Activated T-helper 9 cell treated with anti-CD3 and anti-CD28 coated beads, Interleukin-2, amount 50 U/mL, for 16 hours (primary cell): ENCODE data around the gene PIGA.

Experiments
- DNase-seq: peaks from one replicate; pipeline ENCODE4 v3.0.0-alpha.2; 2020; ENCODE audit warnings: low read depth

Gene PIGA, protein sequence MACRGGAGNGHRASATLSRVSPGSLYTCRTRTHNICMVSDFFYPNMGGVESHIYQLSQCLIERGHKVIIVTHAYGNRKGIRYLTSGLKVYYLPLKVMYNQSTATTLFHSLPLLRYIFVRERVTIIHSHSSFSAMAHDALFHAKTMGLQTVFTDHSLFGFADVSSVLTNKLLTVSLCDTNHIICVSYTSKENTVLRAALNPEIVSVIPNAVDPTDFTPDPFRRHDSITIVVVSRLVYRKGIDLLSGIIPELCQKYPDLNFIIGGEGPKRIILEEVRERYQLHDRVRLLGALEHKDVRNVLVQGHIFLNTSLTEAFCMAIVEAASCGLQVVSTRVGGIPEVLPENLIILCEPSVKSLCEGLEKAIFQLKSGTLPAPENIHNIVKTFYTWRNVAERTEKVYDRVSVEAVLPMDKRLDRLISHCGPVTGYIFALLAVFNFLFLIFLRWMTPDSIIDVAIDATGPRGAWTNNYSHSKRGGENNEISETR

DNA sequence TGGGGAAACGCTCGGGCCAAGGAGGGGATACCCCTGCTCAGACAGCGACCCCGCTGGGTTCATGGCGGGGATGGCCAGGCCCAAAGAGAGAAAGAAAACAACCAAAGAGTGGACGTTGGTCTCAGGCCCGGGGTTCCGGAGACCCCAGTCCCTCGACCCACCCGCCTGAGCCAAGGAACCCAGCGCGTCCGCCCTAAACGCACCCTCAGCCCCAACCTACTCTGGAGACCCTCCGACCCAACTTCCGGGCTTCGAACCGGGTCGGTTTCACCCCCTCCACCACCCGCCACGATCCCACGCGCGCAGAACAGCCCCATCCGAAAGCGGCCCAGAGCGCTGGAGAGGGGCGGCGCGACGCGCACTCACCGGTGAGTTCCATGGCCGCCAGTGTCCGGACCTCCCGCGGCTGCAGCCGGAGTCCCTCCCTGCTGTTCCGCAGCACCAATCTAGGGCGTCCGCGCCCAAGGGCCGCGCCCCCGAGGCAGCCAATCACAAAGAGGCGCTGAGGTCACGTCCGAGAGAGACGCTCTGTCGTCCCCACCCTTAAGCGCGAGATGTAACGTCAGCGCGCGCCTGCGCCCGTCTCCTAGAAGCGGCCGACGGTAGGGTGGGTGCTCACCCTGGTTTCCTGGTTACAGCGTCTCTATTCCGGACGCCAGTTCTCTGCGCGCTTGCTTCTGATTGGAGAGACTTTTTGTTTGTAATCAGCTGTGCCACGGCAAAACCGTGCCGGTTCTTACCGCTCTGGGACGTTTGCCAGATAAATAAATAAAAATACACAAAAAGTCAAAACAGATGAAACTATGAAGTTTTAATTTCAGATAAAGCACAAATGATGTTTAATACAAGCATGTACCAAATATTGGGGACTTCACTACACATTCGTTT, at the start of gene PIGA:
Gene PIGA, minus strand, starts transcription at position 389 of the 888 bp plus-strand sequence. CDS start 3,593 bp downstream, outside the sequence.
- peak; percentile 85 for DNase-seq

- DNase-seq, result no peak
Measured at GRCh38 chrX:15384304-15384703, 49.0 kb upstream of the PIGA start, which contains the start of gene VEGFD. Gene VEGFD (minus strand): TSS chrX:15384413. CDS start chrX:15383946, 467 bp downstream.

DNA sequence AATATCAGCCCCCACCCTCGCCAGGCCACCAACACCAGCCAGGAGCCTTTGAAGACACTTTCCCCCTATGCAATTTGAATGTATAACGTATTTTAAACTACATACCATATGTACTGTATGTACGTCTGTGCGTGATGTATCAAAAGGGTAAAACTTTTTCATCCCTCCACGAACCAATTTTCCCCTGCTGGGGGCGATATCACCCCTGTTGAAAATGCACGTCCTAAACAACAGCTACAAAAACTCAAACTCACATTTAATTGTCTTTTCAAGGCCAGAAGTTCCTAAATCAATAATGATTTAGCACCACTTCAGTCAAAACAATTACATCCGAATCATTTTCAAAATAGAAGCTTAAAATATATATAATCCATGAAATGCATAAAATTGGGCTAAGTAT, 47.5 kb upstream of the PIGA start:
- no peak for DNase-seq

- DNase-seq, result no peak
Measured at GRCh38 chrX:15376956-15377355, 41.6 kb upstream of the PIGA start.

DNA sequence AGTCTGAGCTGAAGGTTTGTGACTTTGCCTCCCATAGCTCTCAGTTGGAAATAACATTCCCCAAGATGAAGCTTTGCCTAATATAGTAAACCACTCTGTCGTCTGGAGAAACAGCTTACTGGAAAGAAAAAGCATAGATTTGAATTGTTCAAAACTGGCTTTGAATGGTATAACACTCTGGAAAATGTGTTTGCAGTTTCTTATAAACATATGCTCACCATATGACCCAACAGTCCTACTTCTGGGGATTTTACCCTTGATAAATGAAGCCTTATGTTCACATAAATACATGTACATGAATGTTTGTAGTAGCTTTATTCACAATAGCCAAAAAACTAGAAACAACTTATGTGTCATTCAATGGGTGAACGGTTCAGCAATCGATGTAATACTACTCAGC, 38.7 kb upstream of the PIGA start:
- DNase-seq, result no peak

DNA sequence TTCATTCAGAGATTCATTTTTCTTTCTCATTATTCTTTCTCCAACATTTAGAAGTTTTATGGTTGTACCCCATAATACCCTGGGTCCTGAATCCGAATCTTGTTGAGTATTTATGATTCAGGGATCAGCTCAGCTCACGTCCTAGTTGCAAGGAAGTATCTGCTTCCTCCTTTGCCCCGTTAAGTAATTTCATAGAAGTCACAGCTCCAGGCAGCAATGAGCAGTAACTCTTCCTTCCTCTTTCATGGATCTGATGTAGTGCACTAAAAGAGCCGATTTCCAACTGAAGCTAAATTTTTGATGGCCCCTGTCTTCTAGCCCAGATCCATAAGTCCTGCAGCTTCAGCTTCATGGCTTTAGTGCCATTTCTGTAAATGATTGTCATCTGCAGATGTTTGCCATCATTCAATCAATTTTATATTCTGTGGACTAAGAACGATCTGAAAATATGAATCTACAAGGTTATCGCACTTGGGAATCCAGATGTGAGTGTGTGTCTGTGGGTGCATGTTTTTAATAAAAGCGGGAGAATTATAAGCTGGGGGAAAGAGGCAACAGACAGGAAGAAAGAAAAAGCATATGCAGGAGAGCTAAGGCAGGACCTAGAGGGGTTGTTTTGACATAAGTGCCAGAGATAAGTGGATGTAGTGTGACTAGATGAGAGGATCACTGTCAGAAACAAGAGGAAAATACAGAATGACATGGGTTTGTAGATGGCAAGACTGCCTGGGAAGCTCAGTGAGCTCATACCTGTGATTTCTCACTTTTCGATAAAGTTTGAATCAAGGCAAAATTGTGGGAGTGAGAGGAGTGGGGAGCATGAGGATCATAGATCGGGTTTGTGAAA, 31.4 kb upstream of the PIGA start:
- DNase-seq, result no peak

DNA sequence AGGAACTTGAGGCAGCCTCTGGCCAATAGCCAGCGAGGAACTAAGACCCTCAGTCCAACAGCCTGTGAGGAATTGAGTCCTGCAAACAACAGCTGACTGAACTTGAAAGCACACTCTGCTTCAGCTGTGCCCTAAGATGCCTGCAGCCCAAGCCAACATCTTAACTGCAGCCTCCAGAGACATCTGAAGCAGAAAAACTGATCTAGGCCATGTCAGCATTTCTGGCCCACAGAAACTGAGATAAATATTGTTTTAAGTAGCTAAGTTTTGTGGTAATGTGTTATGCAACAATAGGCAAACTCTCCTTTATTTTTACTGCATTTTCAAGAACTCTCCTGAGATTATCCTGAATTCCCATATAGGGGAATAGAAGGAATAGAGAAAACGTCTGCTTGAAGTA, 24.4 kb upstream of the PIGA start:
- DNase-seq, result no peak

DNA sequence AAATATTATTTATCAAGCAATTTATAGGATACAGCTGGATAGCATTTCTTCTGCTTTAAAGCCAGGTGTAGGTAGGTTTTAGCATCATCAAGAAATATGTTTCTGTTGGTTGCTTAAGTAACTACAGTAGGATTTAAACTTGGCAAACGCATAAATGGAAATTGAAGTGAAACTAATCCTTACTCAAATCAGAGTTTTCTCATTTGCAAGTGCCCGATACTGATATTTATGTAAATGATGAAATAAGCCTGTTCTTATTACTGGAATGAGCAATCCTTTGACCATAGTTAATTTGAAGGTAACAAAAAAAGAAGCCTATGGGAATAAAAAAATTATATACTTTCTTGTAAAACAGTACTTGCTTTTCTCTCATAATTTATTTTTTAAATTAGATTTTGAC, 23.2 kb upstream of the PIGA start:
- DNase-seq, result no peak

GRCh38 chrX:15356444-15356843, 21.1 kb upstream of the PIGA start:
- DNase-seq, result no peak

- no peak for DNase-seq
Measured at GRCh38 chrX:15350329-15350996, 15.1 kb upstream of the PIGA start.

DNA sequence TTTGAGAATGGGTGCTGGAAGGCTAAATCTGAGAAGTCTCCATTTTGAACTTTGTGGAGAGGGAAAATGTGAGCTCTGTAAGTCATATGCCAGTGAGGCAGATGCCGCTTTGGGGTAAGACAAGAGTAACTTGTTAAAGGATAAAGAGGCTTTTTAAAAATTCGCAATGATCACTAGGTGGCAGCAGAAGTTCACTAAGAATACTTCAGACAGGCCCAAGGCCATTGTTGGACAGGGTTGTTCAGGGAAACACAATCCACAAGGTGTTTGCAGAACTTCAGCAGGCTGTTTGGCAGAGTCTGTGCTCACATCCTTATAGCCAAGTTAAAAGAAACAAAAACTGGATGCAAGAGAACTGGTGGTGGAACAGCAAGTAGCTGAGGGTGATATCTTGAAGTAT, 13.7 kb upstream of the PIGA start:
- no peak for DNase-seq

GRCh38 chrX:15345976-15346375, 10.7 kb upstream of the PIGA start:
- no peak for DNase-seq

- DNase-seq, result no peak
Measured at GRCh38 chrX:15344106-15344505, 8.8 kb upstream of the PIGA start.

GRCh38 chrX:15343075-15343476, 7.8 kb upstream of the PIGA start:
- DNase-seq, result no peak

DNA sequence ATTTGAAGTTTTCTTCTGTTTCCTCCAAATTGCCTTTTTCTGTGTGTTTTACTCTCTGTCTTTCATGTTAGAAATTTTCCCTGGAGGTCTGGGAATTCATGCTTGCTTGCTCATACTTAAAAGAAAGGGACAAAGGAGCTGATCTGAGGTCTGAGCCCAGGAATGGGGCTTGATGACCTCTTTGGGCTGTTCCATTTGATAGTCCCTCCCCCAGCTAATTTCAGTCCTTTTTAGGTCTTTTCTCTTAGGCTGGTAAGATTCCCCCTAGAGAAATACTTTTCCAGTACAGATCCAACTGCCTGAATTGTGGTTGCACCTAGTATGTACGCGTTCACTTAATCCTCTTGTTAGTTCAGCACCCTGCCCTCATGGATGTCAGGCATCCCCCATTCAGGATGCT, 5.5 kb upstream of the PIGA start:
- DNase-seq, result no peak

- DNase-seq, result peak; percentile 14
Measured at GRCh38 chrX:15336023-15336413, 695 bp upstream of the PIGA start.

DNA sequence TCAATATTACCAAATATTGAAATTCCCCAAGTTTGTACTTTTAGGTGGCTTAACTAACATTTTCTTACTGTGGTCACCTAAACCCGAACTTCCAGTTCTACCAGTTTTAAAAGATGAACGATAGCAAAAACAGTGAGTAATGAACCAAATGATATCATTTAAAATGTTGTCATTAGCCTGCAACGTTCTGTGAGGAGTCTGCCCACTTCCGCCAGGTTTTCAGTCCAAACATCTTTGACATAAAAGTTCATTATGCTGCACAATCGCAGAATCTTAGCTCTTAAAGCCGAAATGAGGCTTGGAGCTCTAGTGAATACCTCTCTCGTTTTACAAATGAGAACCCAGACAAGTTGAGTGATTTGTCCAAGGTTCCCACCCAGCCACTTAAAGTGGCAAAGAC, 762 bp downstream of the PIGA start:
- DNase-seq, result no peak

DNA sequence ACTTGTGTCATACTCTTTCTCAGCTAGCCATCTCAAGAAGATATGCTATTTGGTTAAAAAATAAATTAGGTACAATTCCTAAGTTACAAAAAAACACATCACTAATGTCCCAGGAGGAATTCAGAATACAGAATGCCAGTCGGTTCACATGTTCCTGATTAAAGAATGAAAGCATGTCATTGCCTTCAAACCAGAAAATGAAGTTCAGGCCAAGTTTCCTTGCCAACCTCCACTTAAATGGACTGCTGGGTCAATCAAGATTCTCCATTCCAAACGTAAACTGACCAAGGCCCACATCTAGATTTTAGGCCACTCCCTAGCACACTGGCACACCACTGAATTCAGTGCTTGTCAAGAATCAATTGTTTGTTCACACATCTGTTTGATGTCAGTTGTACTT, 6.5 kb downstream of the PIGA start:
- DNase-seq, result no peak

- no peak for DNase-seq
Measured at GRCh38 chrX:15328131-15328530, 7.2 kb downstream of the PIGA start.

DNA sequence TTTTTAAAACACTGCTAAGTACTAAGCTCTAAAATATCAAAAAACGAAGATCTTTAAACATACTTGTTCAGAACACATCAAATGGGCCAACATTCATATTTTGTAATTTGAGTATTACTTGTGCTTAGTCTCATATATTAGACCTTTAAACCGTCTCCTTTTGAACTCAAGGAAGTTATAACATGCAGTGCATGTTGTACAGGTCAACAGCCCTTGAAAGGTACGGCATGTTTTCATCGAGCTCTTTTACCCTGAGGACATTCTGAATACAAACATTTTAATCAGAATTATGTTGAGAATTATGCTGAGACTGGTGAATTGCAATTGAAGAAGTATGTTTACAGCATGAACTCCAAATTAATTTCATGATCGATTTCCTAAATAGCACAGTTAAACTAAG, 12.9 kb downstream of the PIGA start:
- no peak for DNase-seq

- DNase-seq, result no peak
Measured at GRCh38 chrX:15322072-15322471, 13.3 kb downstream of the PIGA start.
